Nephron (organoid): ENCODE measurements around the gene TMPRSS13.

ENCODE experiments used
- H3K27ac Mint-ChIP-seq, 3 experiments: 2 replicates each; pipeline ENCODE4 v1.8.0; 2020; ENCODE audit warnings: mixed read lengths in 3 of 3, mild to moderate bottlenecking in 2 of 3, moderate library complexity in 1 of 3
- H3K27me3 Mint-ChIP-seq: 2 replicates; pipeline ENCODE4 v1.8.0; 2021; ENCODE audit warnings: low read depth, mild to moderate bottlenecking, moderate library complexity, mixed read lengths
- H3K36me3 Mint-ChIP-seq: 2 replicates; pipeline ENCODE4 v1.8.0; 2020; ENCODE audit warnings: low read depth, mixed read lengths
- H3K4me1 Mint-ChIP-seq: 2 replicates; pipeline ENCODE4 v1.8.0; 2020; ENCODE audit warnings: mixed read lengths
- H3K4me3 Mint-ChIP-seq, 3 experiments: 2 replicates each; pipeline ENCODE4 v1.8.0; 2020; ENCODE audit warnings: mild to moderate bottlenecking in 3 of 3, mixed read lengths in 3 of 3, moderate library complexity in 2 of 3
- H3K9me3 Mint-ChIP-seq: 2 replicates; pipeline ENCODE4 v1.8.0; 2020; ENCODE audit warnings: mixed read lengths
- CTCF ChIP-seq, 3 experiments: fragments of 200-600 bp; sonication (generic); IDR thresholded peaks; one replicate each; pipeline ENCODE4 v1.5.0; 2021; ENCODE audit warnings: antibody characterized with exemption in 3 of 3; ENCODE audit not compliant: unreplicated experiment in 3 of 3

TMPRSS13 gene

DNA sequence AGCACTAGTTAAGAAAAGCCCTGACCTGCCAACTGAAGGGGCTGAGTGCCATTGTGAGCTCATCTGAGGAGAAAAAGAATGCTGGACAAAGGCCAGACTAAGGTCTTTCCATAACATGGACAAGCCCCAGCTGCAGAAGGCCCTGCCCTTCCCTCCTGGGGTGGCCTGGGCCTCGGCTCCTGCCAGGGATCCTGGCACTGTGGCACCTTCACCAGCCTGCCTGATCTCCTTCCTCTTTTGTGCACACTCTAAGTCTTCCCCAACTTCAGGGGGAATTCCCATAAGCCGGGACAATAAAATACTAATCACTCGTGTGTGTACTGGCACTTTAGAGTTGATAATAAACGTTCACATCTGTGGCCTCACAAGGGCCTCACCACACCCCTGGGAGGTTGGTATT lies 9.9 kb downstream of the TMPRSS13 start:
- Mint-ChIP-seq H3K27ac (no peak overlapping the region), H3K4me3 (no peak overlapping the region), H3K4me1 (peaks cover 15% of the 10 kb centered on the region), H3K36me3 (no peaks in the 10 kb centered on the region), H3K27me3 (peaks cover 27% of the 10 kb centered on the region), H3K9me3 (no peaks in the 10 kb centered on the region)
- TF ChIP-seq CTCF (IDR thresholded peaks at IDR 0.05; ENCODE audit: unreplicated experiment in 3 of 3) = no peak

DNA sequence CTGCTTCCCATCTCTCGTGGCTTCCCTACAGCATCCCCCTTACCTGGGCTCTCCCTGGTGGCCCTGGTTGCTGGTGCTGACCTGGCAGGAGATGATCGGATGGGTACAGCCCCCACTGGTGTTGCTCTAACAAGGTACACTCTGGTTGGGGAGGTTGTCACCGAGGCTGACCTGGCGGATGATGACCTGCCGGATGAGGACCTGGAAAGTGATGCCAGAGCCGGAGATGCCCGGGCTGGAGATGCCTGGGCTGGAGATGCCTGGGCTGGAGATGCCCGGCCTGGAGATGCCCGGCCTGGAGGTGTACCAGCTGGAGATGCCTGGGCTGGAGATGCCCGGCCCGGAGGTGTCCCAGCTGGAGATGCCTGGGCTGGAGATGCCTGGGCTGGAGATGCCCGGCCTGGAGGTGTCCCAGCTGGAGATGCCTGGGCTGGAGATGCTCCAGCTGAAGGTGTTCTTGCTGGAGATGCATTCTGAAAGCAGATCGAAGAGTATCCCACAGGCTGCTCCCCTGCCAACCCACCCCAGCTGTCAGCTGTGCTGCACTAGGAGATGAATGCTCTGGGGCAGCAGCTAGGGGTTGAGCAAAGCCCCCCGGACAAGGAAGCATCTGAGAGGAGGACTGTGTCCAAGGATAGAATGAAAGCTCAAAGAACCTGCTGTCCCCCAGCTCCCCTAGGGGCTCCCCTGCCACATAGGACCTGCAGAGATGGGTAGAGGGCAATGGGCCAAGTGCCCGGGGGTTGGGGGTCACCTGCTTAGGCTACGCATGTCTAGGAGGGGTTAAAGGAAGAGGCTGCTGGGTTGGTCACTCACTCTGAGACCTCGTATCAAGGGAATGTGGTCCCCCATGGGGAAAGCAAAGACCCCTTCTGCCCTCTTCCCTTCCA lies 10.6 kb downstream of the TMPRSS13 start:
- H3K36me3 Mint-ChIP-seq = no peaks in the 10 kb centered on the region
- H3K4me3 Mint-ChIP-seq = no peak overlapping the region

DNA sequence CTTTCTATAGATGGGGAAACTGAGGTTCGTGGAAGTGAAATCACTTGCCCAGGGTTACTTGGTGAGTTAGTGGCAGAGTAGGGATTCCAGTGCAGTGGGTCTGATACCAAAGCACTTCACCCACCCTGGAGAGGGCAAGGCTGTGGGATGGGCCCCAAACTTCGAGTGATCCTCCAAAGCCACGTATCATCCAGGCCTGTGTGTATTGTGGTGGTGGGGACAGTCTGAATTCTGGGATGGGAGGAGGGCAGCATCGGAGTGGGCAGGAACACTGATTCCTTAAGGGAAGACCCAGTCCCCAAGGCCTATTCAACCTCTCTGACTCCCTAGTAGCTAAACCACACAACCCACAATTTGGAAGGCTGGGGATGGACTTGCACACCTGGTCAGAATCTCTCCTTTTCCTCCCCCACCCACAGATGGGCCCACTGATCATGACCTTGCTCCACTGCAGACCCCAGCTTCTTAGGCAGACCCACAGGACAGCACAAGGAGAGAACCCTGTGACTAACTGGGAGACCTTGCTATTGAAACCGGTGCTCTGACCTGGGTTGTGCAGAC lies 11.5 kb downstream of the TMPRSS13 start:
- Mint-ChIP-seq H3K9me3 (no peaks in the 10 kb centered on the region), H3K4me3 (no peak overlapping the region), H3K4me1 (peaks cover 20% of the 10 kb centered on the region), H3K36me3 (no peaks in the 10 kb centered on the region), H3K27ac (no peak overlapping the region), H3K27me3 (peaks cover 28% of the 10 kb centered on the region)
- no peak for TF ChIP-seq CTCF (IDR thresholded peaks at IDR 0.05; ENCODE audit: unreplicated experiment in 3 of 3)

More for the DNA sequence above, 10.6 kb downstream of the TMPRSS13 start:
- Mint-ChIP-seq H3K4me1 (peaks cover 20% of the 10 kb centered on the region), H3K9me3 (no peaks in the 10 kb centered on the region), H3K27ac (no peak overlapping the region), H3K27me3 (peaks cover 28% of the 10 kb centered on the region)
- no peak for TF ChIP-seq CTCF (IDR thresholded peaks at IDR 0.05; ENCODE audit: unreplicated experiment in 3 of 3)

GRCh38 chr11:117916956-117917355 lies 12.2 kb downstream of the TMPRSS13 start:
- H3K9me3 Mint-ChIP-seq = no peaks in the 10 kb centered on the region
- peaks cover 26% of the 10 kb centered on the region for H3K27me3 Mint-ChIP-seq
- no peak overlapping the region for H3K4me3 Mint-ChIP-seq
- TF ChIP-seq CTCF (IDR thresholded peaks at IDR 0.05; ENCODE audit: unreplicated experiment in 3 of 3) = no peak
- peaks cover 20% of the 10 kb centered on the region for H3K4me1 Mint-ChIP-seq
- no peaks in the 10 kb centered on the region for H3K36me3 Mint-ChIP-seq
- H3K27ac Mint-ChIP-seq = no peak overlapping the region

DNA sequence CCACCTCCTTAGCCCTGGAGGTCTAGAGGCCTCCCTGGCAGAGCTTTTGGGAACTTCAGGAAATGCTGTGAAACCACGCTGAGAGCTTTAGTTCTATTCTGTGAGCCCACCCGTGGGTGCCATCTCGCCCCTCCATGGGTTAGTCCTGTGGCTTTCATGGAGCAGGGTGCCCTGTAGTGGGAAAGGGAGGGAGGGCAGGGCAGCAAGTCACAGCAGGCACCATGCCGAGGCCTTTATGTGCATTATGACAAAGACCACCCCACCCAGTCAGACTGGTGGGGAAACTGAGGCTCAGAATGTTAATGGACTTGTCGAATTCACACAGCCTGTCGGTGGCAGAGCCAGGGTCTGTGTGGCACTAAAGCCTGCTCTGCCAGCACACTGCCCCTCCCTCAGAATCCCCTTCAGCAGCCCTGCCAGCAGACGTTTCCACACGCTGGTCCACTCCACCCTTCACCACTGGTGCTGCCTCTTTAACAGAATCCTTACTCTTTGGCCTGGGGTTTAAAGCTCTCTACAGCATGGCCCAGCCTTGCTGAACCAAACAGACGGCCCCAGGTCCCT lies 13.4 kb downstream of the TMPRSS13 start:
- Mint-ChIP-seq H3K4me1 (peaks cover 24% of the 10 kb centered on the region), H3K36me3 (no peaks in the 10 kb centered on the region), H3K9me3 (no peaks in the 10 kb centered on the region), H3K4me3 (no peak overlapping the region), H3K27me3 (peaks cover 23% of the 10 kb centered on the region), H3K27ac (peak overlapping the region in 1 of 3 experiments; percentile 17)
- TF ChIP-seq CTCF (IDR thresholded peaks at IDR 0.05; ENCODE audit: unreplicated experiment in 3 of 3) = no peak
